H1 (cell line): ENCODE measurements around the gene UNC79. TPM values are rescaled to one million over a fixed set of nuclear protein-coding genes. Genes with fewer than 3 reads are reported as not detected.

ENCODE experiments used
- CTCF ChIA-PET: fragments of 300-600 bp; sonication (Branson Sonifier 250); formaldehyde crosslinking; loops from one replicate; lab custom pipeline; 2021; ENCODE audit not compliant: partially characterized antibody; lab: Charles Lee
- POLR2A ChIA-PET: fragments of 300-600 bp; sonication (Branson Sonifier 250); formaldehyde crosslinking; loops from one replicate; lab custom pipeline; 2021; ENCODE audit warnings: inconsistent platforms; ENCODE audit not compliant: partially characterized antibody; lab: Charles Lee
- DNase-seq, 2 experiments: peaks; one replicate each; pipeline versions ENCODE4 v3.0.0 to v3.0.0-alpha.2; 2010 to 2022; ENCODE audit warnings: low spot score in 2 of 2, low read depth in 1 of 2, mixed read lengths in 1 of 2
- FAIRE-seq: peaks from 2 replicates; lab custom pipeline; 2011; peaks lifted over from hg19 to GRCh38; lab: Jason Lieb, UNC
- H2AFZ ChIP-seq: 2 replicates; pipeline ENCODE4 v1.8.1; 2012; ENCODE audit warnings: low read length, inconsistent platforms
- H2AK5ac ChIP-seq: 2 replicates; pipeline ENCODE4 v1.6.1; 2013; ENCODE audit warnings: low read depth, low read length
- H2BK120ac ChIP-seq: replicated peaks from 2 replicates; pipeline ENCODE3; 2013; ENCODE audit warnings: low read depth, low read length, inconsistent platforms
- H2BK12ac ChIP-seq: 2 replicates; pipeline ENCODE4 v1.6.1; 2013; ENCODE audit warnings: low read depth, low read length
- H2BK15ac ChIP-seq: 2 replicates; pipeline ENCODE4 v1.6.1; 2013; ENCODE audit warnings: low read length
- H2BK20ac ChIP-seq: 2 replicates; pipeline ENCODE4 v1.6.1; 2013; ENCODE audit warnings: low read length
- H2BK5ac ChIP-seq: 2 replicates; pipeline ENCODE4 v1.6.1; 2013; ENCODE audit warnings: low read depth, low read length
- H3K14ac ChIP-seq: 2 replicates; pipeline ENCODE4 v1.6.1; 2013; ENCODE audit warnings: inconsistent platforms; ENCODE audit not compliant: insufficient read length
- H3K18ac ChIP-seq: 2 replicates; pipeline ENCODE4 v1.6.1; 2013; ENCODE audit warnings: low read length; ENCODE audit errors: extremely low read depth
- H3K23ac ChIP-seq: 2 replicates; pipeline ENCODE4 v1.6.1; 2013; ENCODE audit warnings: inconsistent platforms; ENCODE audit not compliant: insufficient read length
- H3K23me2 ChIP-seq: 2 replicates; pipeline ENCODE4 v1.6.1; 2013; ENCODE audit warnings: low read depth, low read length
- H3K27ac ChIP-seq: 2 replicates; pipeline ENCODE4 v1.6.1; 2011; ENCODE audit warnings: low read depth, low read length, inconsistent platforms
- H3K27me3 ChIP-seq, 4 experiments: replicated peaks in 1 of 4; 1 replicate in 1 of 4; 2 replicates in 3 of 4; pipeline versions ENCODE4 v1.6.1 to v1.8.1; 2011 to 2013; ENCODE audit warnings: low read length in 3 of 4, mild to moderate bottlenecking in 3 of 4, inconsistent platforms in 2 of 4, mixed read lengths in 2 of 4, moderate library complexity in 1 of 4; ENCODE audit not compliant: control insufficient read depth in 3 of 4, insufficient read depth in 3 of 4; ENCODE audit errors: extremely low read depth in 1 of 4
- H3K36me3 ChIP-seq, 4 experiments: 2 replicates each; pipeline versions ENCODE4 v1.6.1 to v1.8.1; 2011 to 2013; ENCODE audit warnings: mild to moderate bottlenecking in 4 of 4, low read length in 3 of 4, moderate library complexity in 2 of 4, control low read depth in 1 of 4, inconsistent platforms in 1 of 4; ENCODE audit not compliant: insufficient read depth in 4 of 4, control insufficient read depth in 2 of 4
- H3K4ac ChIP-seq: replicated peaks from 2 replicates; pipeline ENCODE3; 2013; ENCODE audit warnings: low read length, low read depth, mixed read lengths, inconsistent platforms; ENCODE audit not compliant: insufficient read length
- H3K4me1 ChIP-seq, 4 experiments: replicated peaks in 1 of 4; 1 replicate in 1 of 4; 2 replicates in 3 of 4; pipeline versions ENCODE4 v1.6.1 to v1.8.1; 2011 to 2013; ENCODE audit warnings: low read length in 3 of 4, inconsistent platforms in 2 of 4, mixed read lengths in 1 of 4; ENCODE audit not compliant: insufficient read depth in 4 of 4, control insufficient read depth in 3 of 4
- H3K4me2 ChIP-seq, 2 experiments: 2 replicates each; pipeline versions ENCODE4 v1.6.1 to v1.8.1; 2011 to 2013; ENCODE audit warnings: low read depth in 2 of 2, low read length in 2 of 2, control low read depth in 1 of 2, inconsistent platforms in 1 of 2, mild to moderate bottlenecking in 1 of 2; ENCODE audit not compliant: insufficient read depth in 1 of 2
- H3K4me3 ChIP-seq, 4 experiments: fragments of 200-600, 300-600 bp in 1 of 4; sonication (generic), shearing (Covaris generic), sonication (Bioruptor Twin) in 1 of 4; 2 replicates each; pipeline versions ENCODE4 v1.5.1 to v1.8.1; 2011 to 2016; ENCODE audit warnings: low read length in 4 of 4, low read depth in 3 of 4, control low read depth in 2 of 4, inconsistent platforms in 2 of 4, mild to moderate bottlenecking in 2 of 4, mixed read lengths in 1 of 4, moderate library complexity in 1 of 4; ENCODE audit not compliant: insufficient read depth in 2 of 4; ENCODE audit errors: extremely low read depth in 1 of 4
- H3K56ac ChIP-seq: replicated peaks from 2 replicates; pipeline ENCODE3; 2013; ENCODE audit warnings: low read depth, mild to moderate bottlenecking, mixed read lengths, low read length, inconsistent platforms; ENCODE audit not compliant: insufficient read length
- H3K79me1 ChIP-seq: 2 replicates; pipeline ENCODE4 v1.6.1; 2013; ENCODE audit warnings: low read depth, low read length, control low read depth
- H3K79me2 ChIP-seq, 2 experiments: 2 replicates each; pipeline versions ENCODE4 v1.6.1 to v1.8.1; 2012 to 2013; ENCODE audit warnings: low read length in 2 of 2, mild to moderate bottlenecking in 2 of 2, inconsistent platforms in 1 of 2; ENCODE audit not compliant: insufficient read depth in 2 of 2, control insufficient read depth in 1 of 2
- H3K9ac ChIP-seq, 4 experiments: replicated peaks in 1 of 4; 1 replicate in 1 of 4; 2 replicates in 3 of 4; pipeline versions ENCODE4 v1.6.1 to v1.8.1; 2011 to 2013; ENCODE audit warnings: low read depth in 3 of 4, low read length in 3 of 4, control low read depth in 2 of 4, mild to moderate bottlenecking in 2 of 4, moderate library complexity in 2 of 4, inconsistent platforms in 1 of 4; ENCODE audit errors: extremely low read depth in 1 of 4
- H3K9me3 ChIP-seq, 2 experiments: 2 replicates each; pipeline versions ENCODE4 v1.6.1 to v1.8.1; 2012 to 2013; ENCODE audit warnings: mild to moderate bottlenecking in 2 of 2, moderate library complexity in 2 of 2, control low read depth in 1 of 2, inconsistent platforms in 1 of 2, low read depth in 1 of 2, low read length in 1 of 2, mixed read lengths in 1 of 2; ENCODE audit not compliant: insufficient read depth in 2 of 2
- H4K20me1 ChIP-seq, 2 experiments: replicated peaks in 1 of 2; 2 replicates each; pipeline versions ENCODE3 to v1.8.1; 2011 to 2013; ENCODE audit warnings: inconsistent platforms in 2 of 2, low read length in 2 of 2, mild to moderate bottlenecking in 1 of 2; ENCODE audit not compliant: insufficient read depth in 2 of 2, control insufficient read depth in 1 of 2
- H4K5ac ChIP-seq: 2 replicates; pipeline ENCODE4 v1.6.1; 2013; ENCODE audit warnings: low read length, low read depth, mixed read lengths, inconsistent platforms; ENCODE audit not compliant: insufficient read length
- H4K8ac ChIP-seq: 2 replicates; pipeline ENCODE4 v1.8.0; 2013; ENCODE audit warnings: mild to moderate bottlenecking, moderate library complexity, low read length, inconsistent platforms; ENCODE audit not compliant: insufficient read depth; ENCODE audit errors: extremely low read depth
- H4K91ac ChIP-seq: replicated peaks from 2 replicates; pipeline ENCODE3; 2013; ENCODE audit warnings: low read length, mixed read lengths, inconsistent platforms; ENCODE audit not compliant: insufficient read length
- ASH2L ChIP-seq: fragments of 200-600, 300-600 bp; sonication (generic); IDR thresholded peaks from one replicate; pipeline ENCODE4 v1.7.1; 2017; ENCODE audit warnings: low read length
- CEBPB ChIP-seq: IDR thresholded peaks from 2 replicates; pipeline ENCODE4 v1.6.1; 2012; ENCODE audit warnings: low read depth, low read length
- CHD1 ChIP-seq: IDR thresholded peaks from 2 replicates; pipeline ENCODE4 v1.6.1; 2012; ENCODE audit warnings: low read depth, low read length, improper control_type of control experiment
- CREB1 ChIP-seq: IDR thresholded peaks from 2 replicates; pipeline ENCODE4 v1.6.1; 2012; ENCODE audit warnings: inconsistent platforms
- EGR1 ChIP-seq: IDR thresholded peaks from 2 replicates; pipeline ENCODE4 v1.6.1; 2011; ENCODE audit warnings: low read depth, low read length, borderline replicate concordance
- HDAC2 ChIP-seq, 2 experiments: fragments of 300-600 bp in 1 of 2; sonication (generic) in 1 of 2; IDR thresholded peaks; 2 replicates each; pipeline ENCODE4 v1.6.1; 2011 to 2012; ENCODE audit warnings: low read depth in 2 of 2, low read length in 2 of 2, mild to moderate bottlenecking in 2 of 2, moderate library complexity in 2 of 2, borderline replicate concordance in 1 of 2, inconsistent platforms in 1 of 2
- JUN ChIP-seq: IDR thresholded peaks from 2 replicates; pipeline ENCODE4 v1.6.1; 2011; ENCODE audit warnings: low read depth, mild to moderate bottlenecking, improper control_type of control experiment, low read length
- POLR2A ChIP-seq, 2 experiments: IDR thresholded peaks; 1 replicate in 1 of 2; 2 replicates in 1 of 2; pipeline ENCODE4 v1.6.1; 2011; ENCODE audit warnings: low read depth in 2 of 2, low read length in 2 of 2, mild to moderate bottlenecking in 2 of 2; ENCODE audit errors: control extremely low read depth in 1 of 2
- RFX5 ChIP-seq: IDR thresholded peaks from 2 replicates; pipeline ENCODE4 v1.6.1; 2011; ENCODE audit warnings: low read depth, low read length, improper control_type of control experiment, borderline replicate concordance
- RNF2 ChIP-seq: fragments of 200-900, 300-1000 bp; sonication (generic); IDR thresholded peaks from 2 replicates; pipeline ENCODE4 v1.7.1; 2016; ENCODE audit warnings: borderline replicate concordance, low read depth, mild to moderate bottlenecking, antibody characterized with exemption, low read length; ENCODE audit not compliant: poor library complexity, severe bottlenecking; ENCODE audit errors: missing control alignments
- SP4 ChIP-seq: IDR thresholded peaks from 2 replicates; pipeline ENCODE4 v1.6.1; 2012; ENCODE audit warnings: low read length, inconsistent platforms
- WGBS, 2 experiments: shearing (Covaris generic) in 1 of 2; methylation state at CpG; one replicate each; pipeline versions ENCODE4 v1.1.6 to v1.1.7; 2013 to 2015; ENCODE audit warnings: low lambda C conversion rate in 2 of 2, mixed read lengths in 2 of 2, inconsistent platforms in 1 of 2, low coverage in 1 of 2, missing lambda C conversion rate in 1 of 2; ENCODE audit not compliant: insufficient replicate concordance in 2 of 2, insufficient coverage in 1 of 2, insufficient read length in 1 of 2; ENCODE audit errors: extremely low coverage in 1 of 2, missing lambda C conversion rate in 1 of 2; 5-methylcytosine and 5-hydroxymethylcytosine counted together
- polyA plus RNA-seq, 7 experiments: library from polyadenylated mRNA; depleted of rRNA in 3 of 7; stranded (reverse) in 5 of 7; unstranded in 2 of 7; fragments of >200 nt in 5 of 7; fragments of 200-250 nt in 2 of 7; gene quantifications; 1 replicate in 5 of 7; 2 replicates in 1 of 7; 4 replicates in 1 of 7; pipeline versions ENCODE4 v1.2.1 to v1.2.3, GENCODE V29; 2011 to 2013; ENCODE audit warnings: missing spikeins in 2 of 7, mixed read lengths in 2 of 7
- total RNA-seq: library from RNA; stranded (reverse); fragmentation: NEBNext Ultra II Directional; extraction: Animal tissue kit (Norgen Biotek cat#: 25700); gene quantifications from 2 replicates; pipeline ENCODE4 v1.2.1, GENCODE V29; 2021
- TF ChIP-seq, protein P1 (sequence below): IDR thresholded peaks from 2 replicates; pipeline ENCODE4 v1.6.1; 2011; ENCODE audit warnings: low read depth, mild to moderate bottlenecking, low read length; ENCODE audit not compliant: insufficient read depth
- TF ChIP-seq, protein P2 (sequence below): IDR thresholded peaks from 2 replicates; pipeline ENCODE4 v1.6.1; 2012; ENCODE audit warnings: inconsistent platforms

UNC79 gene
- total and polyA plus RNA-seq, 2 of the 8 experiments (the other 6 are each of a cell fraction or from before 2014, with no cell fraction given) = 1.8 to 2.3 TPM

DNA sequence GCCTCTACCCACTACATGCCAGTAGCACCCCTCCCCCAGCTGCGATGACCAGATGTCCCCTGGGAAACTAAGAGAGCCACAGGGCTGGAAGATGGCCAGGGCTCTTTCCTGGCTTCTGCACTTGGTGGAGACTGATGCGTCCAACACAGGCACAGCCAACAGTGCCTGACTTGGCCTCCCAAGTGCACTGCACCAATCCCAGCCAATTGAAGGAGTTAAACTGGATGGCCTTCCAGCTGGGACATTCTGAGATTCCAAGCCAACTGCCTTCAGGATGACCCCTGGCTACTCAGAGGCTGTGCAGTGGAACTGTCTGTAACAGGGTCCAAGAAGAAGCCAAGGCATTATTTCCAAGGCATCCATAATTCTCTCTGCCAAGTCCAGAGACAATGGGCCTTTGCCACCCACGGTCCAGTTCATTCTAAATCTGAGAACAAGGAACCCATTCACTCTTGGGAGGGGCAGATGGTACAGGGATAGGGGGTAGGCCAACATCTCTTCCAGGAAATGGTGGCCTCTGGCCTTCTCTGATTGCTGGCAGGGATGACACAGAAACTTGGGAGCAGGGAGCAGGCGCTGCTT lies 322.3 kb downstream of the UNC79 start:
- Histone ChIP-seq H3K27ac (no peak overlapping the region), H4K8ac (no peak overlapping the region), H3K79me2 (no peaks in the 10 kb centered on the region), H3K4me2 (no peak overlapping the region), H3K23me2 (peaks cover under 1% of the 10 kb centered on the region; the same call in 1 of the 2 replicates), H3K9me3 (no peaks in the 10 kb centered on the region), H3K36me3 (no peaks in the 10 kb centered on the region), H2AFZ (no peak overlapping the region), H3K27me3 (no peaks in the 10 kb centered on the region), H3K23ac (no peak overlapping the region), H4K91ac (no peak overlapping the region), H3K14ac (no peak overlapping the region), H2AK5ac (no peak overlapping the region), H4K20me1 (no peaks in the 10 kb centered on the region), H2BK5ac (peak overlapping the region; percentile 69; the same call in 1 of the 2 replicates), H2BK120ac (peak overlapping the region; percentile 5), H3K79me1 (no peaks in the 10 kb centered on the region), H2BK20ac (no peak overlapping the region), H3K4ac (no peak overlapping the region), H3K4me1 (peaks cover 0 to 3% (median 0%) of the 10 kb centered on the region in 4 experiments; a peak in 1 of 7 replicates), H3K4me3 (no peak overlapping the region), H4K5ac (no peak overlapping the region), H2BK15ac (no peak overlapping the region; the same call in 1 of the 2 replicates), H3K56ac (no peak overlapping the region), H3K18ac (no peak overlapping the region), H2BK12ac (no peak overlapping the region), H3K9ac (no peak overlapping the region)
- POLR2A ChIA-PET = no interaction called here
- 78% methylated on average over 4 of the region's 4 CpGs; no CpG with 5 or more reads in 1 of the 2 experiments for WGBS, 2 experiments
- no peak for DNase-seq
- FAIRE-seq = no peak
- CTCF ChIA-PET = interaction anchor here (1.1 to 1.6 kb wide), 3 partner anchors 46 to 122 kb away, joined by 3 to 4 read pairs (median 3); no protein-coding TSS in a partner anchor
- TF ChIP-seq POLR2A (IDR thresholded peaks at IDR 0.05; ENCODE audit: control extremely low read depth in 1 of 2, low read depth in 2 of 2, low read length in 2 of 2) (no peak), RFX5 (no peak), SP4 (no peak), JUN (no peak), HDAC2 (IDR thresholded peaks at IDR 0.05; ENCODE audit: borderline replicate concordance in 1 of 2, low read depth in 2 of 2, low read length in 2 of 2) (no peak), CHD1 (no peak), EGR1 (no peak), CEBPB (no peak), ASH2L (no peak), CREB1 (no peak), RNF2 (no peak)
- TF ChIP-seq, protein P1, sequence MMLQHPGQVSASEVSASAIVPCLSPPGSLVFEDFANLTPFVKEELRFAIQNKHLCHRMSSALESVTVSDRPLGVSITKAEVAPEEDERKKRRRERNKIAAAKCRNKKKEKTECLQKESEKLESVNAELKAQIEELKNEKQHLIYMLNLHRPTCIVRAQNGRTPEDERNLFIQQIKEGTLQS = no peak
- TF ChIP-seq, protein P2, sequence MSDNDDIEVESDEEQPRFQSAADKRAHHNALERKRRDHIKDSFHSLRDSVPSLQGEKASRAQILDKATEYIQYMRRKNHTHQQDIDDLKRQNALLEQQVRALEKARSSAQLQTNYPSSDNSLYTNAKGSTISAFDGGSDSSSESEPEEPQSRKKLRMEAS = no peak
